ENCODE results near the gene MAS1. TPM values are rescaled to one million over a fixed set of nuclear protein-coding genes. Genes with fewer than 3 reads are reported as not detected.
A peak's percentile ranks its signal among the peaks of the same experiment; 100 is the strongest.
"Not testable (repeated sequence)": the region's sequence is repeated elsewhere in the genome, so short reads cannot be mapped to it uniquely, and the experiment has no call there.

Gene MAS1
- total RNA-seq (not detected), total RNA-seq (0 to 0.33 (median 0) reads per million in 29 experiments)
- not detected for total RNA-seq (2013)

GRCh38 chr6:159890792-159891191 is at the start of gene MAS1:
Gene MAS1 (plus strand): TSS chr6:159890988. CDS start chr6:159906956, 15,968 bp downstream.
- POLR2A ChIA-PET = no interaction called here
- WGBS (ENCODE audit: insufficient coverage) = 82% methylated on average over 5 of the region's 7 CpGs
- no peaks in the 10 kb centered on the region for H3K9me3 ChIP-seq
- peaks cover 25 to 75% of the 10 kb centered on the region in 2 donors for H3K27me3 Mint-ChIP-seq
- no peaks in the 10 kb centered on the region for H3K4me1 ChIP-seq (ENCODE audit: control insufficient read depth in 1 of 2, extremely low read depth in 1 of 2, insufficient read depth in 2 of 2, low read length in 2 of 2)
- no peak within 1 kb of the TSS for H3K4me3 ChIP-seq (ENCODE audit: control insufficient read depth in 1 of 2, extremely low read depth in 1 of 2, low read length in 1 of 2)
- peaks cover 2 to 49% of the 10 kb centered on the region in 2 experiments for H3K27me3 ChIP-seq (replicated peaks in 1 of 2; ENCODE audit: control insufficient read depth in 2 of 2, extremely low read depth in 1 of 2, insufficient read depth in 2 of 2, low read length in 1 of 2)
- CTCF ChIA-PET = no interaction called here
- no peaks in the 10 kb centered on the region for H3K36me3 Mint-ChIP-seq
- ATAC-seq (replicated peaks in 1 of 4) = no peak
- H3K9me3 Mint-ChIP-seq = no peaks in the 10 kb centered on the region
- H3K27ac Mint-ChIP-seq = no peak within 1 kb of the TSS
- no peak for DNase-seq
- no peak within 1 kb of the TSS for H3K27ac ChIP-seq (ENCODE audit: low read length)
- no peaks in the 10 kb centered on the region for H3K36me3 ChIP-seq (ENCODE audit: control insufficient read depth in 2 of 2, extremely low read depth in 1 of 2, insufficient read depth in 1 of 2, low read length in 1 of 2)
- no peaks in the 10 kb centered on the region for H3K4me1 Mint-ChIP-seq
- no peak within 1 kb of the TSS for H3K4me3 Mint-ChIP-seq

GRCh38 chr6:159842035-159842434 is 48.8 kb upstream of the MAS1 start:
- H3K4me3 ChIP-seq (ENCODE audit: control insufficient read depth in 1 of 2, extremely low read depth in 1 of 2, low read length in 1 of 2) = no peak overlapping the region
- no peak for ATAC-seq (replicated peaks in 1 of 4)
- Mint-ChIP-seq H3K36me3 (no peaks in the 10 kb centered on the region), H3K9me3 (no peaks in the 10 kb centered on the region), H3K27ac (no peak overlapping the region), H3K4me3 (no peak overlapping the region), H3K4me1 (peaks cover 0 to 10% (median 6%) of the 10 kb centered on the region in 3 donors), H3K27me3 (peaks cover 5 to 7% of the 10 kb centered on the region in 2 donors)
- ChIA-PET CTCF (no interaction called here), POLR2A (no interaction called here)
- H3K27ac ChIP-seq (ENCODE audit: low read length) = no peak overlapping the region
- peaks cover 0 to 5% of the 10 kb centered on the region in 2 experiments for H3K27me3 ChIP-seq (replicated peaks in 1 of 2; ENCODE audit: control insufficient read depth in 2 of 2, extremely low read depth in 1 of 2, insufficient read depth in 2 of 2, low read length in 1 of 2)
- H3K9me3 ChIP-seq = no peaks in the 10 kb centered on the region
- 90% methylated on average over 1 of the region's 4 CpGs for WGBS (ENCODE audit: insufficient coverage)
- DNase-seq = no peak
- peaks cover 0 to 9% of the 10 kb centered on the region in 2 experiments for H3K4me1 ChIP-seq (ENCODE audit: control insufficient read depth in 1 of 2, extremely low read depth in 1 of 2, insufficient read depth in 2 of 2, low read length in 2 of 2)
- no peaks in the 10 kb centered on the region for H3K36me3 ChIP-seq (ENCODE audit: control insufficient read depth in 2 of 2, extremely low read depth in 1 of 2, insufficient read depth in 1 of 2, low read length in 1 of 2)

- 100% methylated on average over 9 of the region's 13 CpGs for WGBS (ENCODE audit: insufficient coverage)
- Mint-ChIP-seq H3K36me3 (peaks cover 6% of the 10 kb centered on the region), H3K9me3 (peaks cover 0 to 8% (median 3%) of the 10 kb centered on the region in 3 donors)
Observed at GRCh38 chr6:159844737-159845645, 45.8 kb upstream of the MAS1 start.

GRCh38 chr6:159848552-159848951 is 42.2 kb upstream of the MAS1 start:
- H3K27me3 Mint-ChIP-seq; H3K27me3 ChIP-seq (replicated peaks in 1 of 2; ENCODE audit: control insufficient read depth in 2 of 2, extremely low read depth in 1 of 2, insufficient read depth in 2 of 2, low read length in 1 of 2); H3K9me3 ChIP-seq; POLR2A ChIA-PET; H3K36me3 ChIP-seq (ENCODE audit: control insufficient read depth in 2 of 2, extremely low read depth in 1 of 2, insufficient read depth in 1 of 2, low read length in 1 of 2); H3K9me3 Mint-ChIP-seq; H3K36me3 Mint-ChIP-seq; H3K4me1 ChIP-seq (ENCODE audit: control insufficient read depth in 1 of 2, extremely low read depth in 1 of 2, insufficient read depth in 2 of 2, low read length in 2 of 2); ATAC-seq (replicated peaks in 1 of 4); H3K27ac ChIP-seq (ENCODE audit: low read length); H3K4me3 ChIP-seq (ENCODE audit: control insufficient read depth in 1 of 2, extremely low read depth in 1 of 2, low read length in 1 of 2); H3K4me3 Mint-ChIP-seq; H3K27ac Mint-ChIP-seq; DNase-seq: not testable (repeated sequence)
- peaks cover 0 to 10% (median 6%) of the 10 kb centered on the region in 3 donors for H3K4me1 Mint-ChIP-seq
- CTCF ChIA-PET = interaction anchor here in 1 of 2 donors (0.6 kb wide), 1 partner anchor 330 kb away, joined by 5 read pairs; no protein-coding TSS in a partner anchor
- 79% methylated on average over 5 of the region's 5 CpGs for WGBS (ENCODE audit: insufficient coverage)

More at GRCh38 chr6:159844737-159845645, 45.8 kb upstream of the MAS1 start:
- CTCF ChIA-PET = interaction anchor here in 1 of 2 donors (0.5 kb wide), 1 partner anchor 1438 kb away, joined by 3 read pairs; no protein-coding TSS in a partner anchor
- Histone ChIP-seq H3K4me3 (ENCODE audit: control insufficient read depth in 1 of 2, extremely low read depth in 1 of 2, low read length in 1 of 2) (no peak overlapping the region), H3K27ac (ENCODE audit: low read length) (no peak overlapping the region), H3K36me3 (ENCODE audit: control insufficient read depth in 2 of 2, extremely low read depth in 1 of 2, insufficient read depth in 1 of 2, low read length in 1 of 2) (no peaks in the 10 kb centered on the region), H3K27me3 (replicated peaks in 1 of 2; ENCODE audit: control insufficient read depth in 2 of 2, extremely low read depth in 1 of 2, insufficient read depth in 2 of 2, low read length in 1 of 2) (peaks cover 0 to 4% of the 10 kb centered on the region in 2 experiments), H3K9me3 (no peaks in the 10 kb centered on the region), H3K4me1 (ENCODE audit: control insufficient read depth in 1 of 2, extremely low read depth in 1 of 2, insufficient read depth in 2 of 2, low read length in 2 of 2) (peaks cover 0 to 9% of the 10 kb centered on the region in 2 experiments)
- ATAC-seq (replicated peaks in 1 of 4) (no peak), DNase-seq (no peak)
- H3K27ac Mint-ChIP-seq = peak overlapping the region in 1 of 2 donors; percentile 44
- peaks cover 0 to 10% (median 6%) of the 10 kb centered on the region in 3 donors for H3K4me1 Mint-ChIP-seq
- POLR2A ChIA-PET = interaction anchor here in 1 of 2 donors (0.6 kb wide), 1 partner anchor 619 kb away, joined by 8 read pairs; no protein-coding TSS in a partner anchor
- H3K4me3 Mint-ChIP-seq = no peak overlapping the region
- H3K27me3 Mint-ChIP-seq = peaks cover 1 to 3% of the 10 kb centered on the region in 2 donors

- H3K27me3 ChIP-seq (replicated peaks in 1 of 2; ENCODE audit: control insufficient read depth in 2 of 2, extremely low read depth in 1 of 2, insufficient read depth in 2 of 2, low read length in 1 of 2); H3K4me1 ChIP-seq (ENCODE audit: control insufficient read depth in 1 of 2, extremely low read depth in 1 of 2, insufficient read depth in 2 of 2, low read length in 2 of 2); DNase-seq; H3K27ac Mint-ChIP-seq; H3K4me3 Mint-ChIP-seq; CTCF ChIA-PET; H3K36me3 Mint-ChIP-seq; ATAC-seq (replicated peaks in 1 of 4); H3K9me3 Mint-ChIP-seq; H3K36me3 ChIP-seq (ENCODE audit: control insufficient read depth in 2 of 2, extremely low read depth in 1 of 2, insufficient read depth in 1 of 2, low read length in 1 of 2); H3K4me3 ChIP-seq (ENCODE audit: control insufficient read depth in 1 of 2, extremely low read depth in 1 of 2, low read length in 1 of 2); H3K9me3 ChIP-seq; POLR2A ChIA-PET; H3K4me1 Mint-ChIP-seq; H3K27me3 Mint-ChIP-seq; H3K27ac ChIP-seq (ENCODE audit: low read length): not testable (repeated sequence)
- WGBS (ENCODE audit: insufficient coverage) = no CpG with 5 or more reads among the region's 1 CpG
Observed at GRCh38 chr6:159849851-159850250, 40.9 kb upstream of the MAS1 start.

- Mint-ChIP-seq H3K4me1 (no peaks in the 10 kb centered on the region), H3K27me3 (peaks cover 0 to 5% of the 10 kb centered on the region in 2 donors), H3K9me3 (peaks cover 2 to 18% (median 15%) of the 10 kb centered on the region in 3 donors), H3K36me3 (peaks cover 10% of the 10 kb centered on the region), H3K4me3 (no peak overlapping the region), H3K27ac (no peak overlapping the region)
- ATAC-seq (replicated peaks in 1 of 4) (peak in 1 of 4 experiments; percentile 60), DNase-seq (peak in 10 of 35 experiments; percentile 12 to 52 (median 26))
- Histone ChIP-seq H3K4me1 (ENCODE audit: control insufficient read depth in 1 of 2, extremely low read depth in 1 of 2, insufficient read depth in 2 of 2, low read length in 2 of 2) (peaks cover 0 to 2% of the 10 kb centered on the region in 2 experiments), H3K36me3 (ENCODE audit: control insufficient read depth in 2 of 2, extremely low read depth in 1 of 2, insufficient read depth in 1 of 2, low read length in 1 of 2) (no peaks in the 10 kb centered on the region), H3K27ac (ENCODE audit: low read length) (no peak overlapping the region), H3K4me3 (ENCODE audit: control insufficient read depth in 1 of 2, extremely low read depth in 1 of 2, low read length in 1 of 2) (no peak overlapping the region), H3K9me3 (peaks cover 4% of the 10 kb centered on the region), H3K27me3 (replicated peaks in 1 of 2; ENCODE audit: control insufficient read depth in 2 of 2, extremely low read depth in 1 of 2, insufficient read depth in 2 of 2, low read length in 1 of 2) (no peaks in the 10 kb centered on the region)
- POLR2A ChIA-PET = no interaction called here
- WGBS (ENCODE audit: insufficient coverage) = no CpG with 5 or more reads among the region's 6 CpGs
- CTCF ChIA-PET = interaction anchor here (0.6 to 2.2 kb wide), 7 partner anchors 62 to 161 kb away, joined by 3 to 13 read pairs (median 5); partner anchors contain the start of genes MRPL18 (in 1 of the 2) and SOD2 (in 1 of the 2)
Observed at GRCh38 chr6:159852877-159853276, 37.9 kb upstream of the MAS1 start.
